Erythroblast (primary cell): ENCODE measurements around the gene KRT14.
"Not testable (repeated sequence)": the region's sequence is repeated elsewhere in the genome, so short reads cannot be mapped to it uniquely, and the experiment has no call there.

Experiments used
- GATA1 ChIP-seq: IDR thresholded peaks from 2 replicates; pipeline ENCODE4 v1.6.1; 2011; ENCODE audit warnings: low read depth, mild to moderate bottlenecking, control low read depth, low read length, moderate library complexity
- POLR2A ChIP-seq: IDR thresholded peaks from 2 replicates; pipeline ENCODE4 v1.6.1; 2011; ENCODE audit warnings: mild to moderate bottlenecking, low read length

GRCh38 chr17:41619927-41620582 is 33.4 kb upstream of the KRT14 start:
- TF ChIP-seq POLR2A, GATA1: not testable (repeated sequence)
